GM21786 (cell line): Measurements from ENCODE around the gene SEC24D.

Source experiments
- ATAC-seq: cut with Tn5 transposase; IDR thresholded peaks from one replicate; pipeline ENCODE4 v1.9.1; 2021; ENCODE audit not compliant: unreplicated experiment

SEC24D gene

DNA sequence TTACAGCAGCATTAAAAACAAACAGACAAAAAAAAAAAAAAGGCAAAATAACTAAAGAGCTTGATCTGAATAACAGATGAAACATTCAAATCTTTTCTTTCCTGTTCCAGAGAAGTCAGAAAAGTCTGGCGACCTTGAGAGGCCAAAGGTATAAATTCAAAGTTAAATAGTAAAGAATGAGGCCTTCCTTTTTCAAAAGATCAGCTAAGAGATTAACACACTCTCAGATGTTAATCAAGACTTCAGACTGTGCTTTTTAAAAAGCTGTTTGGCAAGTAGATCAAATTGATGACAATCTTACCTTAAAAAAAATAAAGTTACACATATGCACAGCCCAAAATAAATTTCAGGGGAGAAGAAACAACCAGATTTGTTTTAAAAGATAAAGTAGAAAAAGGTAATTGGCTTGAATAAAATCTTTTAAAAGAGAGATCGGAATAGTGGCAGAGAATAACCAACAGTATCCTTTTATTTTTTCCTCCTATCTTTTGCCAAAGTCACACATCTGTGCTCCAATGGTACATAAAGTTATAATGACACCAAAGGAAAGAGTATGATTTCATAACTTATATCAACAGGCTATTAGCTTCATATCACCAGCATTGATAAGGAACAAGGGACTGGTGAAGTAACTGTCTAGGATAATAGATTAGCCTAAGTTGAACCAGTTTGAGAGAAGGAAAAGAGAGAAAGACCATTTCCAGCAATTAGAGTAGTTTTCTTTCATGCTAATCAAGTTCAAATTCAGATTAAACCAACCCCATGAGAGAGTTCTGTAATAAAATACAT lies 80.3 kb downstream of the SEC24D start:
- ATAC-seq: no peak

GRCh38 chr4:118754890-118755289 lies 81.0 kb downstream of the SEC24D start:
- no peak for ATAC-seq

DNA sequence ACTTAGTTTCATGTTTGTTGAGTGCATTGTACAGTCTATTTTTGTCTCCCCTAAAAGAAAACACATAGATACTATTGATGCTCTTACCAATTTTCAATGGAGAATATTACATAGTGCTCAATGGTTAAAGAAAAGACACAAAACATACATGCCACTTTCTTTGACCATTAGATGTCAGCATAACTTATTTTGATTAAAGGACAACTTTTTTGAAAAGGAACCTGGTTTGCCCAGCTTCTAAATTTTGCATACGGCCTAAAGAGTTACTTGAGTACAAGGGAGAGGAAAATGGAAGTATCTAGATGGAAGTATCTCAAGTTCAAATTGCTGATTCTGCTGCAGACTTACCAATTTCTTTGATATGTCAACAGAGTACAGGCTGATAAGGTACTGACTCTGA lies 82.2 kb downstream of the SEC24D start:
- no peak for ATAC-seq

DNA sequence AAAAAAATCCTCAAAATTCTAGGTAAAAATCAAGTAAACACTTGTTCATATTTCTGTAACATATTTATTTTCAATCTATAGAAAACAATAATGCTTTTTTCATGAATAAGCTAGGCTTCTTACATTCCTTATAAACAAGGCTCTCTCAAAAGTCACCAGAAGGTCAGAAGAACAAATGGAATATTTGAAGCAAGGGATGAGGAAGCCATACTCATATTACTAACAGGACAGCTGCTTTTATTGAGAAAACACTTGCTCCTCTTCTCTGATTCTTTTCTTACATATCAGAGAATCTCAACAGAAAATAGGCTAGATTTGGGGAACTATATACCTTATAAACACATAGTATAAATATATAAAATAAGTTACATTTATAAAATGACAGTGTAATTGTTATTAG lies 82.8 kb downstream of the SEC24D start:
- no peak for ATAC-seq

- ATAC-seq: no peak
Observed at GRCh38 chr4:118752551-118752950, 83.4 kb downstream of the SEC24D start.

DNA sequence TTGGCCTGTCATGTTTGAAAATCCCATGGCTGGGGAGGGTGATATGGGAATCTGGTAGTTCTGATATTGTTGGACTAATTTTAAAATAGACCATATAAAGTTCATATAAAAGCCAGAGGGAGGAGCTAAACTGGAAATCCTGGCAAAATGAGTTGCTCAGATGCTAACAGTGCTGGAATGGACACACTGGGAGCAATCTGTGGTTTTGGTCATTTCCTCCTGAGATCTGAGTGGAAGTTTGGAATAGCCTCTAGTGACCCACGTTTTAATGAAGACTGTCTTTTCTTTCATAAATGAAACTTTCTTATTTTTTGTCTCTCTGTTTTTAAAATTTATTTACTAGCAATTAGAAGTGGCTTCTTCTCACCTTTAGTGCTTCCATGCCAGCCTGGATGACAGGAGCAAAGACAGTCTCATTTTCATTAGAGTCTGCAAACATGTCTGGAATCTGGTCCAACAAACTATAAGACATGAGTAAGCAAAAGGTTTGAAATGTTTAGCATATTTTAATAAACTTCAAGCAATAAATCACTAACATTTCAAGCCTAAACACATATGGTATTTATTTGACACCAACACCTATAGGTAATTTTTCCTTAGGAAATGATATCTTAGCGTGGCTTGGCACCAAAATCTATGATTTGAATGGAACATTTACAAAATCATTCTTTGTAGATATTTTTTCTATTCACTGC lies 84.2 kb downstream of the SEC24D start:
- no peak for ATAC-seq

DNA sequence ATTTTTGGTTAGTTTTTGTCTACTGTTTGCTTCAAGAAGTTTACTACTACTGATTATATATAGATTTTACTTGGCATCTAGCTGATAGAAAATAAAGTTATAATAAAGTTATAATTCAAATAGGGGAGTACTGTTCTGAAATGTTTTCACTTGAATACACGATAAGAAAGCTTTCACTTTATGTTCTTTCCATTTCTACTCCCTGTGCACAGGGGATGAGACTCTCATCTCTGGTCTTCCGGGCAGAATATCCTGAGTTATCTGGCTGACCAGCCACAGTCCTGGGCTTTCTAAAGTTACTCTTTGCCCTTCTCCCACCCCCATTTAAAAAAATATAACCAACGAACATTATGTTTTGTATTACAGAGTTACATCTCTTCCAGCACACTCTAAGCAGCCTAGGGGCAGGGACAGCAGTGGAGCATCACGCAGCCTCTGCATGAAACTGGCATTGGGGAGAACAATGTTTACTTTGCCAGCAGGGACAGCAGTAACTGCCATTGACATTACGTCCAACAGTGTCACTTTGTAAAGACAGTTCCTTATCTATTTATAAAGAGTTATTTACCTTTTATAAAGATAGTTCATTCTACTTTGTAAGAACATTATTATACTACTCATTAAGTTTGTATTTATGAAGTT lies 86.5 kb downstream of the SEC24D start:
- ATAC-seq: no peak

DNA sequence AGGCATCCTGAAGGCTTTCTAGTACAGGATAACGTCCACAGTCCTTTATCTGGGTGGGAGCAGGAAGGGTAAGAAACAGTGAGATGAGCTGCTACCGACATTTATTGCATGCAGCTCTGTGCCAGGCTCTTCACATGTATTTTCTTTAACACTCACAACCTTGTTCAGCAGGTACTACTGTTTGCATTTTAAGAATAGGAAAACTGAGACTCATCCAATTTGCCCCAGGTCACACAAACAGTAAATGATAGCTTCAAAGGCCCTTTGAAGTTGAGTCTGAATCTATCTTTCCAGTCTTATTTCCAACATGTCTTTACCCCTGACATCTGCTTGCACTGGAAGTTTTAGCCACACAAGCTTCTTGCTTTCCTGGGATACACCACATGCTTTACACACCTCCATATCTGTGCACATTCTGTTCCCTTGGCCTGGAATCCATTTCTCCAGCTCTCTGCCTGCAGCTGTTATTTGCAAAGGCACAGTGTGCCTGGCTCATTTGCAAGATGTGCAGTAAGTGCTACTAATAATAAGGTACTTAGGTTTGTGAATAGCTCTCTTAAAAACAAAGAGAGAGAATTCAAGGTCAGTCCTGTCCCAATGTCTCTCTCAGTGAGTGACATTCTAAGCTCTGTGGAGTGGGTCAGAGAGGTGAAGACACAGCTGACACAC lies 89.5 kb downstream of the SEC24D start:
- no peak for ATAC-seq

- ATAC-seq: no peak
Observed at GRCh38 chr4:118745357-118745756, 90.6 kb downstream of the SEC24D start.

DNA sequence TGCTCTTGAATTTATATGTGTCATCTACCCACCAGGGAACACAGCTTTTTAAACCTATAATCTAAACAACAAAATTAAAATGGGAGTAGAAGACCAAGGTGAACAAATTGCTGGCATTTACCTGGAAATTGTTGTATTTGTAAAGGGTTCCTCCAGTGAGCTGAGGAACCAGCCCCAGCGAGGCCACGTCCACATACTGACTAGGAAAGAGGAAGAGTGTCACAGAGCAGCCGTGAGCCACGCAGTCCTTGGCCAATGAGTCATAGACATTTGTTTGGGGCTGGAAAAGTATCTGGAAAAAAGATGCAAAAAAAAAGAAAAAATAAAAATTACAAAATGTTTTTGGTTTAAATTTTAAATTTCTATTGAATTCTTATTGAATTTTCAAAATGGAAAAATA lies 92.1 kb downstream of the SEC24D start:
- no peak for ATAC-seq

- ATAC-seq: no peak
Observed at GRCh38 chr4:118742050-118742449, 93.9 kb downstream of the SEC24D start.

DNA sequence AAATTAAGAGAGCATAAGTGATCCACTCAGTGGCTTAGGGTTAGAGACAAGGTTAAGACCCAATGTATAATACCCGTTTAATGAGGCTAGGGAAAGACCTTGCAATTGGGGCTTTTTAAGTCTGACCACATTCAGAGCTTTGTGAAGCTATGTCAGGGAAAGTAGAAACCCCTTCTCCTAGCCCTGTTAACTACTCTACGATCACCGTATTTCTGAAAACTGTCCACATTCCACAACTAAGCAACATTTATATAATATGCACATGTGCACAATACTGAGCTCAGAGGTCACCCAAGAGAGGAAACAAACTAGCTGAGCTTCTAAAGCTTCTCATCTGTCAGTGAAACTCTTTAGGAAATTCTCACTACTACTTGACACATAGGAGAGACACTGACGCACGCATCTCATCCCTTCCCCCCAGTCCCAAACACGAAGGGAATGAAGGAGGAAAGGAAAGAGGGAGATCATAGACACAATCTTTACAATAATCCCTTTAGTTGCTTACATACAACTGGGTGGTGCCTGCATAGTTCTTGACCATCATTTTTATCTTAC lies 94.5 kb downstream of the SEC24D start:
- ATAC-seq: no peak

- ATAC-seq: no peak
Observed at GRCh38 chr4:118740869-118741268, 95.1 kb downstream of the SEC24D start.

DNA sequence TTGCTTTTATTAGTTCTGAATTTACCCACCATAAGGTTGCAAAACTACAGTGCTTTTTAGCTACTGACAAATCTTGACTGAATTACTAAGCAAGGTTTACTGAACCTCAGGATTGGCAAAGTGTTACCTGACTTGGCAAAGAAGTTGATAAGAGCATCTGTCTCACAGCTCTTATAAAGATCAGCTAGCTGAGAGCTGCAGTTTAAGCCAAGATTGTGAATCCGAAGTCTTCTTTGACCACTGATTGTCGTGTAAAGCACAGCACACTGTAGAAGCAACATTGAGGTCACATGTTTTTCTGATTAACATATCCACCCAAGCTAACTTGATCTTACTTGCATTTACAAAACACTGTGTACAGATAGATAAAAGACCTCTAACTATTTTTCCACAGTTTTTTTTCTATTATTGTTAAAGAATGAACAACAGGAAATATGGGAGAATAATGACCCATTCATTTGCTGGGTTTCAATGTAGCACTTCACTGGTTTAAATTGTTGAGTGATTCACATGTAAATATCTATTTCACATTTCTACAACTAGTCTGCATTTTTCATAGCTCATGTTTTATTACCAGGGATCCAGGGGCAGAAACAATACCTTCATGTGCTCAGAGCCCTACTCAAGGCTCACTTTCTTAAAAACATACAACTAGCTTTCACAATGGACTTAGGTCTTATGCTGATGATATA lies 96.8 kb downstream of the SEC24D start:
- no peak for ATAC-seq

- ATAC-seq: no peak
Observed at GRCh38 chr4:118738090-118738489, 97.8 kb downstream of the SEC24D start.

GRCh38 chr4:118736900-118737299 lies 99.0 kb downstream of the SEC24D start:
- no peak for ATAC-seq

GRCh38 chr4:118734491-118735205 lies 101.3 kb downstream of the SEC24D start:
- ATAC-seq: no peak

DNA sequence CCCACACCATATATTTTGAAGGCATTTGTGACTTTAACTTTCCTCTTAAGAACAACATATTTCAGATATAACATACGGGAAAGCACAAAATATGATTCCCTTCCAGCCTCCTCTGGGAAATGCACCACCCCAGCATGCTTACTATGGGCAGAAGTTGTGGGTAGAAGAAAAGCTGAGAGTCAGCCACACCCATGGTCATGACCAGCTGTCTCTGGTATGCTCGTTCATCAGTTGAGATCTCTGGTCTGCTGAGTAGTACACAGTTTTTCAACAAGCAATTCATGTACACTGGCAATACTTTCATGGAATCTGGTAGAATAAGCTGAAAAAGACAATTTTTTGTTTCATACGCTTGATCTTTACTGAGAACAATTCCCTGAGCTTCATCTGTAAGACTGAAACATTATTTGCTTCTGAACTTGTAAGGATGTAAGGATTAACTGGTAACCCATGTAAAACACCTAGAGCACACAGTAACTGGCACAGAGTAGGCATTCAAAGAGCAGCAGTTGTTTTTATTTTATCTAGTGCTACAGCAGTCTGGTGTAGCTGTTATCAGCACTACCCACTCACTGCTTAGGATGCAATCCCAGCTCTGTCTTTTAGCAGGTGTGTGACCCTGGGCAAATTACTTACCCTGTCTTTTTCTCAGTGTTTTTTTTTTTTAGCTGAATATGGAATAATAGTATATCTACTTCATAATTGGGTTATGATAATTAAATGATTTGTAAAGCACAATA lies 103.2 kb downstream of the SEC24D start:
- ATAC-seq: no peak

- ATAC-seq: no peak
Observed at GRCh38 chr4:118730683-118731082, 105.2 kb downstream of the SEC24D start.
